ENCODE data around the gene CLEC4F. TPM values are rescaled to one million over a fixed set of nuclear protein-coding genes. Genes with fewer than 3 reads are reported as not detected.

The CLEC4F gene
- polyA plus RNA-seq, 1 donor: 2.9 TPM

GRCh38 chr2:70771446-70771845, 49.0 kb downstream of the CLEC4F start:
- Histone ChIP-seq H3K4me1 (ENCODE audit: control insufficient read depth, insufficient read depth, low read length) (peaks cover 3% of the 10 kb centered on the region), H3K27me3 (ENCODE audit: control insufficient read depth, insufficient read depth, low read length) (peaks cover 86% of the 10 kb centered on the region), H3K9me3 (ENCODE audit: control insufficient read depth, low read depth, low read length) (peaks cover 3% of the 10 kb centered on the region), H3K4me3 (ENCODE audit: low read length) (no peak overlapping the region), H3K36me3 (ENCODE audit: control insufficient read depth, insufficient read depth, low read length) (no peaks in the 10 kb centered on the region), H3K27ac (ENCODE audit: low read length) (no peak overlapping the region)
- WGBS (ENCODE audit: insufficient coverage, low lambda C conversion rate): no CpG with 5 or more reads among the region's 2 CpGs
- no peak for DNase-seq

- H3K9me3 ChIP-seq (ENCODE audit: control insufficient read depth, low read depth, low read length): peaks cover 3% of the 10 kb centered on the region
- WGBS (ENCODE audit: insufficient coverage, low lambda C conversion rate): 20% methylated on average over 1 of the region's 2 CpGs
- peaks cover 3% of the 10 kb centered on the region for H3K4me1 ChIP-seq (ENCODE audit: control insufficient read depth, insufficient read depth, low read length)
- H3K27me3 ChIP-seq (ENCODE audit: control insufficient read depth, insufficient read depth, low read length): peaks cover 88% of the 10 kb centered on the region
- H3K27ac ChIP-seq (ENCODE audit: low read length): no peak overlapping the region
- H3K4me3 ChIP-seq (ENCODE audit: low read length): no peak overlapping the region
- no peak for DNase-seq
- H3K36me3 ChIP-seq (ENCODE audit: control insufficient read depth, insufficient read depth, low read length): no peaks in the 10 kb centered on the region
These were observed 50.9 kb downstream of the CLEC4F start for GRCh38 chr2:70769450-70769849.

GRCh38 chr2:70768590-70769085, 51.8 kb downstream of the CLEC4F start:
- Histone ChIP-seq H3K27me3 (ENCODE audit: control insufficient read depth, insufficient read depth, low read length) (peaks cover 88% of the 10 kb centered on the region), H3K27ac (ENCODE audit: low read length) (no peak overlapping the region), H3K36me3 (ENCODE audit: control insufficient read depth, insufficient read depth, low read length) (no peaks in the 10 kb centered on the region), H3K4me3 (ENCODE audit: low read length) (no peak overlapping the region), H3K4me1 (ENCODE audit: control insufficient read depth, insufficient read depth, low read length) (peaks cover 3% of the 10 kb centered on the region), H3K9me3 (ENCODE audit: control insufficient read depth, low read depth, low read length) (peaks cover 3% of the 10 kb centered on the region)
- no peak for DNase-seq
- 39% methylated on average over 3 of the region's 7 CpGs for WGBS (ENCODE audit: insufficient coverage, low lambda C conversion rate)

GRCh38 chr2:70767699-70768589, 52.5 kb downstream of the CLEC4F start, which contains the start of gene ADD2:
ADD2 (minus strand) TSS chr2:70768200; CDS start chr2:70706408, 61,792 bp downstream.
- Histone ChIP-seq H3K27me3 (ENCODE audit: control insufficient read depth, insufficient read depth, low read length) (peaks cover 83% of the 10 kb centered on the region), H3K4me1 (ENCODE audit: control insufficient read depth, insufficient read depth, low read length) (peaks cover 3% of the 10 kb centered on the region), H3K4me3 (ENCODE audit: low read length) (peak within 1 kb of the TSS; percentile 24), H3K27ac (ENCODE audit: low read length) (no peak within 1 kb of the TSS), H3K9me3 (ENCODE audit: control insufficient read depth, low read depth, low read length) (peaks cover 3% of the 10 kb centered on the region), H3K36me3 (ENCODE audit: control insufficient read depth, insufficient read depth, low read length) (no peaks in the 10 kb centered on the region)
- WGBS (ENCODE audit: insufficient coverage, low lambda C conversion rate): no CpG with 5 or more reads among the region's 74 CpGs
- DNase-seq: peak; percentile 9 to 19

DNA sequence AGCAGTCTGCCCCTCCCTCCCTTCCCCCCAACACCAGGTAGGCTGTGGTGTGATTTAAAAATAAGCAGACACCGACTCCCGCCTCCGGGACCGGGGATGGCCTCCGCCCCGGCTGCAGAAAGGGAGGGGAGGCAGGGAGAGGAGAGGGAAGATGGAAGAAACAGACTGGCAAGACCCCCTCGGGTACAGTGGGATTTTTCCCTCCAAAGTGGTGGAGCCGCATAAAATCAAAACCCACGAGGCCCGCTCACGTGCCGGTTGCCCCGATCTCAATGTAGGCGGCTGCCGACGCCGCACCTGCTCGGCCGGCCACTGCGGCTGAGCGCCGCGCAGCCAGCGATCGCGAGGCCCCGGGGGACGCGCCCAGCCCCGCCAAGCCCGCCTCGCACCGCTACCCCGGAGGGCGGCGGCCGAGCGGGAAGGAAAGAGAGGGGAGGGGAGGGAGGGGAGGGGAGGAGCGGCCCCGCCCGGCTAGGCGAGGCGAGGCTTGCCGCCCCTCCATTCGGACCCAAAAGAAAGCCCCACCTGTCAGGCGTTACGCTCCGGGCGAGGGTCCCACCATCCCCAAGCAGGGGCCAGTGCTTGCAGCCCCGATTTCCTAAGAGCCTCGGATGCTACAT, 53.2 kb downstream of the CLEC4F start:
- Histone ChIP-seq H3K4me1 (ENCODE audit: control insufficient read depth, insufficient read depth, low read length) (peaks cover 3% of the 10 kb centered on the region), H3K4me3 (ENCODE audit: low read length) (peak overlapping the region; percentile 24), H3K27me3 (ENCODE audit: control insufficient read depth, insufficient read depth, low read length) (peaks cover 76% of the 10 kb centered on the region), H3K36me3 (ENCODE audit: control insufficient read depth, insufficient read depth, low read length) (no peaks in the 10 kb centered on the region), H3K27ac (ENCODE audit: low read length) (no peak overlapping the region), H3K9me3 (ENCODE audit: control insufficient read depth, low read depth, low read length) (peaks cover 3% of the 10 kb centered on the region)
- WGBS (ENCODE audit: insufficient coverage, low lambda C conversion rate): no CpG with 5 or more reads among the region's 51 CpGs
- no peak for DNase-seq

GRCh38 chr2:70766357-70767078, 53.9 kb downstream of the CLEC4F start:
- no peak overlapping the region for H3K4me3 ChIP-seq (ENCODE audit: low read length)
- H3K27ac ChIP-seq (ENCODE audit: low read length): no peak overlapping the region

DNA sequence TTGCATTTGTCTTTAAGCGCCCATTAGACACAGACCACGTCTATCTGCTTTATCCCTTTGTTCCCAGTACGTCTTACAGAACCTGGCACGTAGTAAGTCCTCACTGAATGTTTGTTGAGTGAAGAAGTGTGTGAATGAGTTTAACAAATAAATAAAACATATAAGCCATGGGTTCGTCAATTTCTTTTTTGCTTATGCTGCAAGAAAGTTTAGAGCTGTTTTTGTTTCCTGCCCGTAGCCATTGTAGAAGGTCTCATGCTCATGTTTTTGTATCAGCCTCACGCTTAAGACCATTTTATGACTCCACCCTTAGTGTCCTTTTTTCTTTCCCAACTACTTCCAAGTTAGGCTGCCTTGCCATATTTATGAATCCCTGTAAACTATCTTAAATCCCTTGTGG, 54.9 kb downstream of the CLEC4F start:
- 95% methylated on average over 4 of the region's 7 CpGs for WGBS (ENCODE audit: insufficient coverage, low lambda C conversion rate)
- H3K4me1 ChIP-seq (ENCODE audit: control insufficient read depth, insufficient read depth, low read length): peaks cover 3% of the 10 kb centered on the region
- H3K9me3 ChIP-seq (ENCODE audit: control insufficient read depth, low read depth, low read length): peaks cover 3% of the 10 kb centered on the region
- H3K27me3 ChIP-seq (ENCODE audit: control insufficient read depth, insufficient read depth, low read length): peaks cover 60% of the 10 kb centered on the region
- no peaks in the 10 kb centered on the region for H3K36me3 ChIP-seq (ENCODE audit: control insufficient read depth, insufficient read depth, low read length)
- H3K27ac ChIP-seq (ENCODE audit: low read length): no peak overlapping the region
- no peak overlapping the region for H3K4me3 ChIP-seq (ENCODE audit: low read length)
- DNase-seq: no peak

More at GRCh38 chr2:70766357-70767078, 53.9 kb downstream of the CLEC4F start:
- Histone ChIP-seq H3K4me1 (ENCODE audit: control insufficient read depth, insufficient read depth, low read length) (peaks cover 3% of the 10 kb centered on the region), H3K27me3 (ENCODE audit: control insufficient read depth, insufficient read depth, low read length) (peaks cover 70% of the 10 kb centered on the region), H3K9me3 (ENCODE audit: control insufficient read depth, low read depth, low read length) (peaks cover 3% of the 10 kb centered on the region), H3K36me3 (ENCODE audit: control insufficient read depth, insufficient read depth, low read length) (no peaks in the 10 kb centered on the region)
- no peak for DNase-seq
- 27% methylated on average over 3 of the region's 7 CpGs for WGBS (ENCODE audit: insufficient coverage, low lambda C conversion rate)

GRCh38 chr2:70759446-70759845, 61.0 kb downstream of the CLEC4F start:
- no peak overlapping the region for H3K27ac ChIP-seq (ENCODE audit: low read length)
- no peak for DNase-seq
- no CpG with 5 or more reads among the region's 1 CpG for WGBS (ENCODE audit: insufficient coverage, low lambda C conversion rate)
- no peaks in the 10 kb centered on the region for H3K4me1 ChIP-seq (ENCODE audit: control insufficient read depth, insufficient read depth, low read length)
- peaks cover 25% of the 10 kb centered on the region for H3K27me3 ChIP-seq (ENCODE audit: control insufficient read depth, insufficient read depth, low read length)
- no peak overlapping the region for H3K4me3 ChIP-seq (ENCODE audit: low read length)
- H3K9me3 ChIP-seq (ENCODE audit: control insufficient read depth, low read depth, low read length): no peaks in the 10 kb centered on the region
- no peaks in the 10 kb centered on the region for H3K36me3 ChIP-seq (ENCODE audit: control insufficient read depth, insufficient read depth, low read length)
